HepG2 (cell line): ENCODE data around the gene CNN3. TPM values are rescaled to one million over a fixed set of nuclear protein-coding genes. Genes with fewer than 3 reads are reported as not detected.
A peak's percentile ranks its signal among the peaks of the same experiment; 100 is the strongest.

ENCODE experiments used
- FOSL2 ChIP-seq: sonication (generic); formaldehyde crosslinking; IDR thresholded peaks from 2 replicates; pipeline ENCODE4 v1.4.0; 2020; ENCODE audit warnings: missing genetic modification reagents
- GATAD2A ChIP-seq: IDR thresholded peaks from 2 replicates; pipeline ENCODE4 v1.6.1; 2016
- HNRNPLL ChIP-seq: fragments of 200-400 bp; formaldehyde crosslinking; IDR thresholded peaks from 2 replicates; pipeline ENCODE4 v1.6.1; 2017; ENCODE audit warnings: mild to moderate bottlenecking, low read depth, low read length; ENCODE audit not compliant: poor library complexity, severe bottlenecking
- SOX5 ChIP-seq: IDR thresholded peaks from 2 replicates; pipeline ENCODE4 v1.6.1; 2016; ENCODE audit warnings: borderline replicate concordance
- polyA plus RNA-seq, 8 experiments: library from polyadenylated mRNA; depleted of rRNA in 3 of 8; stranded (reverse) in 7 of 8; unstranded in 1 of 8; fragments of >200 nt; fragmentation: Illumina TruSeq in 4 of 8; extraction: Trizol in 4 of 8; gene quantifications; 2 replicates each; pipeline versions ENCODE4 v1.2.1 to v1.2.3, GENCODE V29; 2011 to 2016; ENCODE audit warnings: low read depth in 4 of 8, missing spikeins in 1 of 8, mixed read lengths in 1 of 8; ENCODE audit not compliant: insufficient read depth in 1 of 8
- total RNA-seq, 5 experiments: library from RNA; depleted of rRNA; stranded (reverse); fragments of >200 nt; fragmentation: Illumina TruSeq; extraction: Trizol; gene quantifications; 2 replicates each; pipeline ENCODE4 v1.2.3, GENCODE V29; 2016; ENCODE audit warnings: low read depth in 1 of 5
- TF ChIP-seq, protein P1 (sequence below): sonication (generic); formaldehyde crosslinking; IDR thresholded peaks from 2 replicates; pipeline ENCODE4 v1.4.0; 2020; ENCODE audit warnings: missing genetic modification reagents, mild to moderate bottlenecking, borderline replicate concordance
- TF ChIP-seq, protein P2 (sequence below): sonication (generic); formaldehyde crosslinking; IDR thresholded peaks from 2 replicates; pipeline ENCODE4 v1.4.0; 2020; ENCODE audit warnings: missing genetic modification reagents
- TF ChIP-seq, protein P3 (sequence below): sonication (generic); formaldehyde crosslinking; IDR thresholded peaks from 2 replicates; pipeline ENCODE4 v1.4.0; 2020; ENCODE audit warnings: low read depth, missing genetic modification reagents
- TF ChIP-seq, protein P4 (sequence below): sonication (generic); formaldehyde crosslinking; IDR thresholded peaks from 2 replicates; pipeline ENCODE4 v1.9.0; 2021; ENCODE audit warnings: missing genetic modification reagents, borderline replicate concordance
- TF ChIP-seq, protein P5 (sequence below): IDR thresholded peaks from 2 replicates; pipeline ENCODE4 v1.6.1; 2016; ENCODE audit warnings: low read depth

The CNN3 gene
- total and polyA plus RNA-seq, 2 of the 13 experiments (the other 11 are each of a cell fraction or from before 2014, with no cell fraction given): 113 to 223 TPM

DNA sequence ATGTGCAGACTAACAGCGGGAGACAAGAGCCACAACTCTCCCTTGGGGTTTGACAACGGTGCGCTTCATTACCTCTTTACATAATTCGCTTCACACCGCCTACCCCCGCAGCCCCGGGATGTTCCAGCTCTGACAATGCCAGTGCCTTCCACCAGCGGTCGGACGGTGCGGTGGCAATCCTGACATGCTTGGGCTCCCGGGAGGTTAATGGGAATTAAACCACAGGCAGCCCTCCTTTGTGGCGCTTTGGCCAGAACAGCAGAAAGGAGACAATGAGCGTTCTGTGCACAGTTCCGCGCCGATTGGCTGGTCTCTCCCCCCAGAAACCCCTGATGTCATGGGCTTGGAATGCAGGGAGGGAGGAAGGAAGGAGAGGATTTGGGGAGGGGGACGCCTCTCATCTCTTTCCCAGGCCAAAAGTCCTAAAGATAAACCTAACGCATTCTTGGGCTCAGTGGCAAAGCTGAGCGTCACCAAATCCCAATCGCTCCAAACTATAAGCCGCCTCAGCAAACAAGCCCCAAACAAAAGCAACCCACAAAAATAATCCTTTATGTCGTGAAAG lies 1.3 kb downstream of the CNN3 start (continued):
- TF ChIP-seq, protein P1, sequence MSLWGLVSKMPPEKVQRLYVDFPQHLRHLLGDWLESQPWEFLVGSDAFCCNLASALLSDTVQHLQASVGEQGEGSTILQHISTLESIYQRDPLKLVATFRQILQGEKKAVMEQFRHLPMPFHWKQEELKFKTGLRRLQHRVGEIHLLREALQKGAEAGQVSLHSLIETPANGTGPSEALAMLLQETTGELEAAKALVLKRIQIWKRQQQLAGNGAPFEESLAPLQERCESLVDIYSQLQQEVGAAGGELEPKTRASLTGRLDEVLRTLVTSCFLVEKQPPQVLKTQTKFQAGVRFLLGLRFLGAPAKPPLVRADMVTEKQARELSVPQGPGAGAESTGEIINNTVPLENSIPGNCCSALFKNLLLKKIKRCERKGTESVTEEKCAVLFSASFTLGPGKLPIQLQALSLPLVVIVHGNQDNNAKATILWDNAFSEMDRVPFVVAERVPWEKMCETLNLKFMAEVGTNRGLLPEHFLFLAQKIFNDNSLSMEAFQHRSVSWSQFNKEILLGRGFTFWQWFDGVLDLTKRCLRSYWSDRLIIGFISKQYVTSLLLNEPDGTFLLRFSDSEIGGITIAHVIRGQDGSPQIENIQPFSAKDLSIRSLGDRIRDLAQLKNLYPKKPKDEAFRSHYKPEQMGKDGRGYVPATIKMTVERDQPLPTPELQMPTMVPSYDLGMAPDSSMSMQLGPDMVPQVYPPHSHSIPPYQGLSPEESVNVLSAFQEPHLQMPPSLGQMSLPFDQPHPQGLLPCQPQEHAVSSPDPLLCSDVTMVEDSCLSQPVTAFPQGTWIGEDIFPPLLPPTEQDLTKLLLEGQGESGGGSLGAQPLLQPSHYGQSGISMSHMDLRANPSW (CRISPR knock-in tag): no peak
- TF ChIP-seq, protein P2, sequence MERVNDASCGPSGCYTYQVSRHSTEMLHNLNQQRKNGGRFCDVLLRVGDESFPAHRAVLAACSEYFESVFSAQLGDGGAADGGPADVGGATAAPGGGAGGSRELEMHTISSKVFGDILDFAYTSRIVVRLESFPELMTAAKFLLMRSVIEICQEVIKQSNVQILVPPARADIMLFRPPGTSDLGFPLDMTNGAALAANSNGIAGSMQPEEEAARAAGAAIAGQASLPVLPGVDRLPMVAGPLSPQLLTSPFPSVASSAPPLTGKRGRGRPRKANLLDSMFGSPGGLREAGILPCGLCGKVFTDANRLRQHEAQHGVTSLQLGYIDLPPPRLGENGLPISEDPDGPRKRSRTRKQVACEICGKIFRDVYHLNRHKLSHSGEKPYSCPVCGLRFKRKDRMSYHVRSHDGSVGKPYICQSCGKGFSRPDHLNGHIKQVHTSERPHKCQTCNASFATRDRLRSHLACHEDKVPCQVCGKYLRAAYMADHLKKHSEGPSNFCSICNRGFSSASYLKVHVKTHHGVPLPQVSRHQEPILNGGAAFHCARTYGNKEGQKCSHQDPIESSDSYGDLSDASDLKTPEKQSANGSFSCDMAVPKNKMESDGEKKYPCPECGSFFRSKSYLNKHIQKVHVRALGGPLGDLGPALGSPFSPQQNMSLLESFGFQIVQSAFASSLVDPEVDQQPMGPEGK (CRISPR knock-in tag): peak; percentile 77
- TF ChIP-seq SOX5 (CRISPR knock-in tag) (0 out of 2 replicates have a peak, but pooled peaks have one; percentile 3), HNRNPLL (no peak), FOSL2 (CRISPR knock-in tag) (peak; percentile 76), GATAD2A (CRISPR knock-in tag) (peak; percentile 54)
- TF ChIP-seq, protein P3, sequence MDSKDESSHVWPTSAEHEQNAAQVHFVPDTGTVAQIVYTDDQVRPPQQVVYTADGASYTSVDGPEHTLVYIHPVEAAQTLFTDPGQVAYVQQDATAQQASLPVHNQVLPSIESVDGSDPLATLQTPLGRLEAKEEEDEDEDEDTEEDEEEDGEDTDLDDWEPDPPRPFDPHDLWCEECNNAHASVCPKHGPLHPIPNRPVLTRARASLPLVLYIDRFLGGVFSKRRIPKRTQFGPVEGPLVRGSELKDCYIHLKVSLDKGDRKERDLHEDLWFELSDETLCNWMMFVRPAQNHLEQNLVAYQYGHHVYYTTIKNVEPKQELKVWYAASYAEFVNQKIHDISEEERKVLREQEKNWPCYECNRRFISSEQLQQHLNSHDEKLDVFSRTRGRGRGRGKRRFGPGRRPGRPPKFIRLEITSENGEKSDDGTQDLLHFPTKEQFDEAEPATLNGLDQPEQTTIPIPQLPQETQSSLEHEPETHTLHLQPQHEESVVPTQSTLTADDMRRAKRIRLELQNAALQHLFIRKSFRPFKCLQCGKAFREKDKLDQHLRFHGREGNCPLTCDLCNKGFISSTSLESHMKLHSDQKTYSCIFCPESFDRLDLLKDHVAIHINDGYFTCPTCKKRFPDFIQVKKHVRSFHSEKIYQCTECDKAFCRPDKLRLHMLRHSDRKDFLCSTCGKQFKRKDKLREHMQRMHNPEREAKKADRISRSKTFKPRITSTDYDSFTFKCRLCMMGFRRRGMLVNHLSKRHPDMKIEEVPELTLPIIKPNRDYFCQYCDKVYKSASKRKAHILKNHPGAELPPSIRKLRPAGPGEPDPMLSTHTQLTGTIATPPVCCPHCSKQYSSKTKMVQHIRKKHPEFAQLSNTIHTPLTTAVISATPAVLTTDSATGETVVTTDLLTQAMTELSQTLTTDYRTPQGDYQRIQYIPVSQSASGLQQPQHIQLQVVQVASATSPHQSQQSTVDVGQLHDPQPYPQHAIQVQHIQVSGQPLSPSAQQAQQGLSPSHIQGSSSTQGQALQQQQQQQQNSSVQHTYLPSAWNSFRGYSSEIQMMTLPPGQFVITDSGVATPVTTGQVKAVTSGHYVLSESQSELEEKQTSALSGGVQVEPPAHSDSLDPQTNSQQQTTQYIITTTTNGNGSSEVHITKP (CRISPR knock-in tag): no peak
- TF ChIP-seq, protein P4, sequence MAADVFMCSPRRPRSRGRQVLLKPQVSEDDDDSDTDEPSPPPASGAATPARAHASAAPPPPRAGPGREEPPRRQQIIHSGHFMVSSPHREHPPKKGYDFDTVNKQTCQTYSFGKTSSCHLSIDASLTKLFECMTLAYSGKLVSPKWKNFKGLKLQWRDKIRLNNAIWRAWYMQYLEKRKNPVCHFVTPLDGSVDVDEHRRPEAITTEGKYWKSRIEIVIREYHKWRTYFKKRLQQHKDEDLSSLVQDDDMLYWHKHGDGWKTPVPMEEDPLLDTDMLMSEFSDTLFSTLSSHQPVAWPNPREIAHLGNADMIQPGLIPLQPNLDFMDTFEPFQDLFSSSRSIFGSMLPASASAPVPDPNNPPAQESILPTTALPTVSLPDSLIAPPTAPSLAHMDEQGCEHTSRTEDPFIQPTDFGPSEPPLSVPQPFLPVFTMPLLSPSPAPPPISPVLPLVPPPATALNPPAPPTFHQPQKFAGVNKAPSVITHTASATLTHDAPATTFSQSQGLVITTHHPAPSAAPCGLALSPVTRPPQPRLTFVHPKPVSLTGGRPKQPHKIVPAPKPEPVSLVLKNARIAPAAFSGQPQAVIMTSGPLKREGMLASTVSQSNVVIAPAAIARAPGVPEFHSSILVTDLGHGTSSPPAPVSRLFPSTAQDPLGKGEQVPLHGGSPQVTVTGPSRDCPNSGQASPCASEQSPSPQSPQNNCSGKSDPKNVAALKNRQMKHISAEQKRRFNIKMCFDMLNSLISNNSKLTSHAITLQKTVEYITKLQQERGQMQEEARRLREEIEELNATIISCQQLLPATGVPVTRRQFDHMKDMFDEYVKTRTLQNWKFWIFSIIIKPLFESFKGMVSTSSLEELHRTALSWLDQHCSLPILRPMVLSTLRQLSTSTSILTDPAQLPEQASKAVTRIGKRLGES (CRISPR knock-in tag): 0 out of 2 replicates have a peak, but pooled peaks have one; percentile 43
- TF ChIP-seq, protein P5, sequence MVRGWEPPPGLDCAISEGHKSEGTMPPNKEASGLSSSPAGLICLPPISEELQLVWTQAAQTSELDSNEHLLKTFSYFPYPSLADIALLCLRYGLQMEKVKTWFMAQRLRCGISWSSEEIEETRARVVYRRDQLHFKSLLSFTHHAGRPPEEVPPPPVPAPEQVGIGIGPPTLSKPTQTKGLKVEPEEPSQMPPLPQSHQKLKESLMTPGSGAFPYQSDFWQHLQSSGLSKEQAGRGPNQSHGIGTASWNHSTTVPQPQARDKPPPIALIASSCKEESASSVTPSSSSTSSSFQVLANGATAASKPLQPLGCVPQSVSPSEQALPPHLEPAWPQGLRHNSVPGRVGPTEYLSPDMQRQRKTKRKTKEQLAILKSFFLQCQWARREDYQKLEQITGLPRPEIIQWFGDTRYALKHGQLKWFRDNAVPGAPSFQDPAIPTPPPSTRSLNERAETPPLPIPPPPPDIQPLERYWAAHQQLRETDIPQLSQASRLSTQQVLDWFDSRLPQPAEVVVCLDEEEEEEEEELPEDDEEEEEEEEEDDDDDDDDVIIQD (CRISPR knock-in tag): no peak
